Measurements from ENCODE around the gene ARHGEF10L.

Gene ARHGEF10L

GRCh38 chr1:17661546-17662157 lies 122.2 kb downstream of the ARHGEF10L start:
- peak; percentile 65 for DNase-seq (ENCODE audit: low read depth)

GRCh38 chr1:17662296-17662695 lies 122.8 kb downstream of the ARHGEF10L start:
- no peak for DNase-seq (ENCODE audit: low read depth)

GRCh38 chr1:17662786-17663185 lies 123.3 kb downstream of the ARHGEF10L start:
- DNase-seq (ENCODE audit: low read depth) = no peak

- no peak for DNase-seq (ENCODE audit: low read depth)
These were observed 124.1 kb downstream of the ARHGEF10L start for GRCh38 chr1:17663646-17664045.

GRCh38 chr1:17664322-17664721 lies 124.8 kb downstream of the ARHGEF10L start:
- DNase-seq (ENCODE audit: low read depth) = no peak

GRCh38 chr1:17665054-17665453 lies 125.6 kb downstream of the ARHGEF10L start:
- no peak for DNase-seq (ENCODE audit: low read depth)

GRCh38 chr1:17665950-17666720 lies 126.6 kb downstream of the ARHGEF10L start:
- DNase-seq (ENCODE audit: low read depth) = peak; percentile 59

- no peak for DNase-seq (ENCODE audit: low read depth)
These were observed 128.1 kb downstream of the ARHGEF10L start for GRCh38 chr1:17667641-17668040.

- no peak for DNase-seq (ENCODE audit: low read depth)
These were observed 128.7 kb downstream of the ARHGEF10L start for GRCh38 chr1:17668195-17668594.

GRCh38 chr1:17668624-17669175 lies 129.2 kb downstream of the ARHGEF10L start:
- DNase-seq (ENCODE audit: low read depth) = no peak

- DNase-seq (ENCODE audit: low read depth) = no peak
These were observed 129.8 kb downstream of the ARHGEF10L start for GRCh38 chr1:17669305-17669704.

GRCh38 chr1:17669866-17670451 lies 130.5 kb downstream of the ARHGEF10L start:
- no peak for DNase-seq (ENCODE audit: low read depth)

- DNase-seq (ENCODE audit: low read depth) = no peak
These were observed 131.3 kb downstream of the ARHGEF10L start for GRCh38 chr1:17670587-17671313.

- DNase-seq (ENCODE audit: low read depth) = no peak
These were observed 131.8 kb downstream of the ARHGEF10L start for GRCh38 chr1:17671314-17671705.

GRCh38 chr1:17671741-17672140 lies 132.2 kb downstream of the ARHGEF10L start:
- DNase-seq (ENCODE audit: low read depth) = no peak

- no peak for DNase-seq (ENCODE audit: low read depth)
These were observed 132.7 kb downstream of the ARHGEF10L start for GRCh38 chr1:17672226-17672625.

- no peak for DNase-seq (ENCODE audit: low read depth)
These were observed 134.0 kb downstream of the ARHGEF10L start for GRCh38 chr1:17673329-17674072.

GRCh38 chr1:17674726-17675500 lies 135.4 kb downstream of the ARHGEF10L start:
- DNase-seq (ENCODE audit: low read depth) = peak; percentile 27

GRCh38 chr1:17675744-17676143 lies 136.2 kb downstream of the ARHGEF10L start:
- peak; percentile 13 for DNase-seq (ENCODE audit: low read depth)

GRCh38 chr1:17676387-17677060 lies 137.0 kb downstream of the ARHGEF10L start:
- DNase-seq (ENCODE audit: low read depth) = peak; percentile 40

Data from EH (cell line).